GM10266 (cell line): ENCODE measurements around the gene CCDC137.
A peak's percentile ranks its signal among the peaks of the same experiment; 100 is the strongest.

ENCODE experiments used
- DNase-seq: peaks from one replicate; pipeline ENCODE4 v3.0.0; 2012; ENCODE audit errors: extremely low spot score
- CTCF ChIP-seq: IDR thresholded peaks from 2 replicates; pipeline ENCODE4 v1.5.1; 2012; ENCODE audit warnings: mild to moderate bottlenecking, low read depth; ENCODE audit not compliant: control insufficient read depth, insufficient read depth; ENCODE audit errors: missing control alignments

Gene CCDC137

GRCh38 chr17:81702934-81703746, 36.6 kb downstream of the CCDC137 start, which contains the start of gene MRPL12:
TSS of gene MRPL12 (plus strand) at chr17:81703367. CDS start at chr17:81703502, 135 bp downstream.
- DNase-seq: peak; percentile 99
- peak; percentile 1 for TF ChIP-seq CTCF

- TF ChIP-seq CTCF: no peak
These were observed 37.5 kb downstream of the CCDC137 start for GRCh38 chr17:81703747-81704654.

GRCh38 chr17:81705518-81706231, 39.1 kb downstream of the CCDC137 start:
- TF ChIP-seq CTCF: no peak
- DNase-seq: no peak

More at GRCh38 chr17:81703747-81704654, 37.5 kb downstream of the CCDC137 start:
- DNase-seq: no peak

- DNase-seq: no peak
- TF ChIP-seq CTCF: no peak
These were observed 39.7 kb downstream of the CCDC137 start for GRCh38 chr17:81706232-81706611.

GRCh38 chr17:81706757-81707624, 40.5 kb downstream of the CCDC137 start:
- no peak for DNase-seq
- no peak for TF ChIP-seq CTCF
